ENCODE data around the gene PGA5.
A peak's percentile ranks its signal among the peaks of the same experiment; 100 is the strongest.
"Not testable (repeated sequence)": the region's sequence is repeated elsewhere in the genome, so short reads cannot be mapped to it uniquely, and the experiment has no call there.

The PGA5 gene

GRCh38 chr11:61240875-61241274 is at the start of gene PGA5:
TSS of gene PGA5 (plus strand) at chr11:61241175. CDS start at chr11:61241227, 52 bp downstream.
- not testable (repeated sequence) for DNase-seq

GRCh38 chr11:61193596-61193995 is 47.4 kb upstream of the PGA5 start:
- DNase-seq: peak; percentile 31

GRCh38 chr11:61194169-61194671 is 46.8 kb upstream of the PGA5 start:
- no peak for DNase-seq

GRCh38 chr11:61194981-61195695 is 45.8 kb upstream of the PGA5 start:
- DNase-seq: no peak

- DNase-seq: no peak
Measured at GRCh38 chr11:61195719-61196118, 45.3 kb upstream of the PGA5 start.

GRCh38 chr11:61198361-61198760 is 42.6 kb upstream of the PGA5 start:
- DNase-seq: no peak

- no peak for DNase-seq
Measured at GRCh38 chr11:61198948-61199523, 41.9 kb upstream of the PGA5 start.

GRCh38 chr11:61201476-61201875 is 39.5 kb upstream of the PGA5 start:
- DNase-seq: no peak

GRCh38 chr11:61202950-61203746 is 37.8 kb upstream of the PGA5 start, which contains the start of gene PGA3:
TSS of gene PGA3 (plus strand) at chr11:61203515. CDS start at chr11:61203565, 50 bp downstream.
- not testable (repeated sequence) for DNase-seq

GRCh38 chr11:61203873-61204272 is 37.1 kb upstream of the PGA5 start:
- not testable (repeated sequence) for DNase-seq

GRCh38 chr11:61204502-61205059 is 36.4 kb upstream of the PGA5 start:
- DNase-seq: not testable (repeated sequence)

GRCh38 chr11:61207636-61208310 is 33.2 kb upstream of the PGA5 start:
- not testable (repeated sequence) for DNase-seq

GRCh38 chr11:61210629-61211028 is 30.3 kb upstream of the PGA5 start:
- DNase-seq: not testable (repeated sequence)

GRCh38 chr11:61211327-61211952 is 29.5 kb upstream of the PGA5 start:
- DNase-seq: not testable (repeated sequence)

- DNase-seq: not testable (repeated sequence)
Measured at GRCh38 chr11:61212202-61212601, 28.8 kb upstream of the PGA5 start.

- not testable (repeated sequence) for DNase-seq
Measured at GRCh38 chr11:61213711-61214324, 27.2 kb upstream of the PGA5 start.

GRCh38 chr11:61218306-61218705 is 22.7 kb upstream of the PGA5 start:
- not testable (repeated sequence) for DNase-seq

- DNase-seq: not testable (repeated sequence)
Measured at GRCh38 chr11:61219016-61219415, 22.0 kb upstream of the PGA5 start.

GRCh38 chr11:61222047-61222446 is 18.9 kb upstream of the PGA5 start, which contains the start of gene PGA4:
TSS of gene PGA4 (plus strand) at chr11:61222347. CDS start at chr11:61222401, 54 bp downstream.
- not testable (repeated sequence) for DNase-seq

- DNase-seq: not testable (repeated sequence)
Measured at GRCh38 chr11:61222692-61223091, 18.3 kb upstream of the PGA5 start.

- not testable (repeated sequence) for DNase-seq
Measured at GRCh38 chr11:61226457-61227137, 14.4 kb upstream of the PGA5 start.
